ENCODE data around the gene TOM1. TPM values are rescaled to one million over a fixed set of nuclear protein-coding genes. Genes with fewer than 3 reads are reported as not detected.

TOM1 gene
- total and polyA plus RNA-seq, 2 donors (not counting 1 experiment from before 2014, with no cell fraction given) = 25.3 to 53.2 TPM

GRCh38 chr22:35329114-35329847 lies 29.6 kb downstream of the TOM1 start:
- peaks cover 25% of the 10 kb centered on the region for H3K4me1 Mint-ChIP-seq
- H3K4me3 Mint-ChIP-seq = no peak overlapping the region
- no peaks in the 10 kb centered on the region for H3K9me3 Mint-ChIP-seq (ENCODE audit: insufficient read depth)
- H3K27me3 ChIP-seq (replicated peaks in 1 of 4; ENCODE audit: control extremely low read depth in 1 of 4, control insufficient read depth in 3 of 4, insufficient read depth in 4 of 4, low read length in 3 of 4) = no peaks in the 10 kb centered on the region
- WGBS (ENCODE audit: insufficient coverage) = 100% methylated on average over 2 of the region's 12 CpGs
- H3K4me3 ChIP-seq (ENCODE audit: control extremely low read depth in 1 of 5, extremely low read depth in 1 of 5, insufficient read depth in 1 of 5, low read depth in 2 of 5, low read length in 4 of 5) = no peak overlapping the region
- DNase-seq (no peak), ATAC-seq (ENCODE audit: low read depth) (no peak)
- H3K4me1 ChIP-seq (ENCODE audit: control insufficient read depth in 2 of 2, insufficient read depth in 2 of 2, low read length in 2 of 2) = peaks cover 17 to 33% of the 10 kb centered on the region in 2 donors
- TF ChIP-seq CTCF (IDR thresholded peaks at IDR 0.05) (no peak), EZH2 (IDR thresholded peaks at IDR 0.05; ENCODE audit: borderline replicate concordance, insufficient read depth, low read depth, low read length, poor library complexity, severe bottlenecking) (no peak)
- ChIA-PET CTCF (interaction anchor here (1.3 kb wide), 1 partner anchor 292 kb away, joined by 4 read pairs; no protein-coding TSS in a partner anchor), POLR2A (no interaction called here)
- no peaks in the 10 kb centered on the region for H4K20me1 ChIP-seq (ENCODE audit: control insufficient read depth, insufficient read depth, low read length, poor library complexity, severe bottlenecking)
- peaks cover 0 to 3% (median 0%) of the 10 kb centered on the region in 3 donors for H3K9me3 ChIP-seq (ENCODE audit: control extremely low read depth in 1 of 3, control insufficient read depth in 2 of 3, insufficient read depth in 1 of 3, low read length in 2 of 3)
- no peak overlapping the region for H3K27ac ChIP-seq (ENCODE audit: low read length in 2 of 2)
- peaks cover 0 to 60% of the 10 kb centered on the region in 2 experiments for H3K36me3 ChIP-seq (replicated peaks in 1 of 2; ENCODE audit: control extremely low read depth in 1 of 2, control insufficient read depth in 1 of 2, extremely low read depth in 1 of 2, insufficient read depth in 2 of 2, low read length in 1 of 2)
- no peak overlapping the region for H3K9ac ChIP-seq (ENCODE audit: low read length)
- H2AFZ ChIP-seq (ENCODE audit: insufficient read depth, low read depth, low read length, poor library complexity, severe bottlenecking) = no peak overlapping the region
- intact Hi-C loops (cut with micrococcal nuclease) = no loop called here
- no peak overlapping the region for H3K27ac Mint-ChIP-seq
- H3K4me2 ChIP-seq (replicated peaks; ENCODE audit: low read depth, low read length, poor library complexity, severe bottlenecking) = no peak overlapping the region
- no peaks in the 10 kb centered on the region for H3K27me3 Mint-ChIP-seq
- H3K79me2 ChIP-seq (ENCODE audit: control insufficient read depth, insufficient read depth, low read length) = no peaks in the 10 kb centered on the region

GRCh38 chr22:35330258-35330861 lies 30.7 kb downstream of the TOM1 start:
- peak; percentile 36 for ATAC-seq (ENCODE audit: low read depth)
- H3K4me1 Mint-ChIP-seq = peaks cover 17% of the 10 kb centered on the region
- peak; percentile 50 for DNase-seq
- Histone ChIP-seq H2AFZ (ENCODE audit: insufficient read depth, low read depth, low read length, poor library complexity, severe bottlenecking) (peak overlapping the region; percentile 42), H3K4me3 (ENCODE audit: control extremely low read depth in 1 of 5, extremely low read depth in 1 of 5, insufficient read depth in 1 of 5, low read depth in 2 of 5, low read length in 4 of 5) (no peak overlapping the region), H3K27ac (ENCODE audit: low read length in 2 of 2) (no peak overlapping the region), H4K20me1 (ENCODE audit: control insufficient read depth, insufficient read depth, low read length, poor library complexity, severe bottlenecking) (no peaks in the 10 kb centered on the region), H3K4me2 (replicated peaks; ENCODE audit: low read depth, low read length, poor library complexity, severe bottlenecking) (peak overlapping the region; percentile 37), H3K36me3 (replicated peaks in 1 of 2; ENCODE audit: control extremely low read depth in 1 of 2, control insufficient read depth in 1 of 2, extremely low read depth in 1 of 2, insufficient read depth in 2 of 2, low read length in 1 of 2) (peaks cover 0 to 57% of the 10 kb centered on the region in 2 experiments), H3K79me2 (ENCODE audit: control insufficient read depth, insufficient read depth, low read length) (no peaks in the 10 kb centered on the region), H3K4me1 (ENCODE audit: control insufficient read depth in 2 of 2, insufficient read depth in 2 of 2, low read length in 2 of 2) (peaks cover 10 to 27% of the 10 kb centered on the region in 2 donors), H3K9ac (ENCODE audit: low read length) (no peak overlapping the region), H3K27me3 (replicated peaks in 1 of 4; ENCODE audit: control extremely low read depth in 1 of 4, control insufficient read depth in 3 of 4, insufficient read depth in 4 of 4, low read length in 3 of 4) (no peaks in the 10 kb centered on the region), H3K9me3 (ENCODE audit: control extremely low read depth in 1 of 3, control insufficient read depth in 2 of 3, insufficient read depth in 1 of 3, low read length in 2 of 3) (peaks cover 0 to 3% (median 0%) of the 10 kb centered on the region in 3 donors)
- WGBS (ENCODE audit: insufficient coverage) = 28% methylated on average over 16 of the region's 16 CpGs
- no peaks in the 10 kb centered on the region for H3K27me3 Mint-ChIP-seq
- peak overlapping the region; percentile 55 for H3K4me3 Mint-ChIP-seq
- no peaks in the 10 kb centered on the region for H3K9me3 Mint-ChIP-seq (ENCODE audit: insufficient read depth)
- H3K27ac Mint-ChIP-seq = peak overlapping the region; percentile 86
- intact Hi-C loops (cut with micrococcal nuclease) = no loop called here
- ChIA-PET CTCF (interaction anchor here (0.7 to 1.3 kb wide), 4 partner anchors 9 to 291 kb away, joined by 3 to 7 read pairs (median 4); no protein-coding TSS in a partner anchor), POLR2A (interaction anchor here (0.8 kb wide), 1 partner anchor 30 kb away, joined by 5 read pairs; the partner anchor contains the start of gene TOM1)
- no peak for TF ChIP-seq CTCF (IDR thresholded peaks at IDR 0.05)
- TF ChIP-seq EZH2 (IDR thresholded peaks at IDR 0.05; ENCODE audit: borderline replicate concordance, insufficient read depth, low read depth, low read length, poor library complexity, severe bottlenecking) = no peak

All from B cell (primary cell).